Breast epithelium (tissue), 4 donors: ENCODE measurements around the gene LDLRAD4. TPM values are rescaled to one million over a fixed set of nuclear protein-coding genes. Genes with fewer than 3 reads are reported as not detected.

ENCODE experiments used
- DNase-seq, 2 donors: peaks; one replicate each; pipeline ENCODE4 v3.0.0-alpha.2; 2019; ENCODE audit warnings: low spot score in 2 of 2
- H3K27ac ChIP-seq, 2 donors: fragments of 200-600 bp; sonication (generic) in 1 of 2; one replicate each; pipeline ENCODE4 v1.5.1; 2016 to 2019; ENCODE audit warnings: mild to moderate bottlenecking in 1 of 2
- H3K27me3 ChIP-seq, 2 donors: fragments of 200-600 bp; sonication (generic) in 1 of 2; one replicate each; pipeline versions ENCODE4 v1.5.1 to v1.6.0; 2017 to 2019; ENCODE audit warnings: control low read depth in 1 of 2, mild to moderate bottlenecking in 1 of 2
- H3K36me3 ChIP-seq: fragments of 200-600 bp; one replicate; pipeline ENCODE4 v1.5.1; 2019
- H3K4me1 ChIP-seq, 2 donors: fragments of 200-600 bp; sonication (generic); one replicate each; pipeline ENCODE4 v1.5.1; 2016 to 2019; ENCODE audit warnings: control low read depth in 1 of 2
- H3K4me3 ChIP-seq, 3 donors: fragments of 200-600 bp; sonication (generic); 1 replicate in 2 of 3; 2 replicates in 1 of 3; pipeline ENCODE4 v1.5.1; 2016 to 2019; ENCODE audit warnings: mild to moderate bottlenecking in 3 of 3, moderate library complexity in 2 of 3
- H3K9me3 ChIP-seq, 2 donors: fragments of 200-600 bp; sonication (generic) in 1 of 2; one replicate each; pipeline ENCODE4 v1.5.1; 2016 to 2019; ENCODE audit warnings: control low read depth in 1 of 2
- CTCF ChIP-seq, 3 donors: fragments of 450-650 bp; IDR thresholded peaks; one replicate each; pipeline ENCODE4 v1.5.1; 2016 to 2017; ENCODE audit warnings: antibody characterized with exemption in 3 of 3, mild to moderate bottlenecking in 3 of 3, moderate library complexity in 3 of 3
- POLR2A ChIP-seq: fragments of 450-650 bp; IDR thresholded peaks from one replicate; pipeline ENCODE4 v1.6.1; 2016; ENCODE audit warnings: antibody characterized with exemption, mild to moderate bottlenecking, moderate library complexity
- POLR2AphosphoS5 ChIP-seq, 3 donors: sonication (generic); formaldehyde crosslinking; IDR thresholded peaks; one replicate each; pipeline ENCODE4 v1.6.1; 2017; ENCODE audit warnings: antibody characterized with exemption in 3 of 3
- intact Hi-C: fragments of 100-400 bp; cut with DNase I; formaldehyde crosslinking; loops from one replicate; pipeline ENCODE4 v1.15.1; 2023; ENCODE audit warnings: low total_unique reads
- total RNA-seq, 3 donors: library from RNA; depleted of rRNA; stranded (reverse); fragments of >200 nt; gene quantifications; one replicate each; pipeline ENCODE4 v1.1.0, GENCODE V29; 2016

LDLRAD4 gene
- total RNA-seq, 3 donors from 2014 or later, result 28.5 to 94.3 (median 42.9) TPM

- TF ChIP-seq POLR2A (no peak), CTCF (IDR thresholded peaks at IDR 0.05) (no peak), POLR2AphosphoS5 (IDR thresholded peaks at IDR 0.05) (no peak)
- intact Hi-C loops, result no loop called here
- Histone ChIP-seq H3K36me3 (no peaks in the 10 kb centered on the region), H3K27ac (peak overlapping the region; percentile 52 to 67), H3K4me3 (peak overlapping the region; percentile 38 to 63 (median 41)), H3K27me3 (no peaks in the 10 kb centered on the region), H3K4me1 (peaks cover 0 to 3% of the 10 kb centered on the region in 2 donors), H3K9me3 (no peaks in the 10 kb centered on the region)
- DNase-seq, result no peak
Observed at GRCh38 chr18:13611601-13612195, 393.1 kb downstream of the LDLRAD4 start.

GRCh38 chr18:13612196-13612997 lies 393.8 kb downstream of the LDLRAD4 start:
- H3K36me3 ChIP-seq, result no peaks in the 10 kb centered on the region
- TF ChIP-seq CTCF (IDR thresholded peaks at IDR 0.05) (no peak), POLR2A (no peak), POLR2AphosphoS5 (IDR thresholded peaks at IDR 0.05) (no peak)
- peak overlapping the region; percentile 38 to 63 (median 41) for H3K4me3 ChIP-seq
- intact Hi-C loops, result no loop called here
- H3K9me3 ChIP-seq, result no peaks in the 10 kb centered on the region
- H3K4me1 ChIP-seq, result peaks cover 0 to 3% of the 10 kb centered on the region in 2 donors
- H3K27ac ChIP-seq, result no peak overlapping the region
- no peaks in the 10 kb centered on the region for H3K27me3 ChIP-seq
- DNase-seq, result no peak

- H3K9me3 ChIP-seq, result no peaks in the 10 kb centered on the region
- TF ChIP-seq POLR2A, result no peak
- no peak for TF ChIP-seq CTCF (IDR thresholded peaks at IDR 0.05)
- TF ChIP-seq POLR2AphosphoS5 (IDR thresholded peaks at IDR 0.05), result no peak
- peaks cover 0 to 3% of the 10 kb centered on the region in 2 donors for H3K4me1 ChIP-seq
- no peak overlapping the region for H3K4me3 ChIP-seq
- no peaks in the 10 kb centered on the region for H3K27me3 ChIP-seq
- no peak for DNase-seq
- H3K36me3 ChIP-seq, result no peaks in the 10 kb centered on the region
- intact Hi-C loops, result no loop called here
- H3K27ac ChIP-seq, result no peak overlapping the region
Observed at GRCh38 chr18:13613099-13613498, 394.5 kb downstream of the LDLRAD4 start.

GRCh38 chr18:13613591-13614501 lies 395.3 kb downstream of the LDLRAD4 start:
- Histone ChIP-seq H3K4me1 (peaks cover 0 to 3% of the 10 kb centered on the region in 2 donors), H3K36me3 (no peaks in the 10 kb centered on the region), H3K9me3 (no peaks in the 10 kb centered on the region), H3K27ac (no peak overlapping the region), H3K4me3 (no peak overlapping the region), H3K27me3 (no peaks in the 10 kb centered on the region)
- intact Hi-C loops, result no loop called here
- TF ChIP-seq CTCF (IDR thresholded peaks at IDR 0.05) (no peak), POLR2AphosphoS5 (IDR thresholded peaks at IDR 0.05) (no peak), POLR2A (no peak)
- DNase-seq, result no peak
